Neuronal stem cell (in vitro differentiated cells): ENCODE measurements around the gene DBX1.
A peak's percentile ranks its signal among the peaks of the same experiment; 100 is the strongest.

Source experiments
- DNase-seq: peaks from one replicate; pipeline ENCODE4 v3.0.0-alpha.2; 2013; ENCODE audit warnings: low spot score
- H2AFZ ChIP-seq: one replicate; pipeline ENCODE4 v1.6.1; 2013; ENCODE audit warnings: mild to moderate bottlenecking, low read length, inconsistent platforms
- H2AK5ac ChIP-seq: 2 replicates; pipeline ENCODE4 v1.6.1; 2013; ENCODE audit warnings: low read depth, mild to moderate bottlenecking, inconsistent platforms, low read length, moderate library complexity, mixed read lengths
- H2BK120ac ChIP-seq: 2 replicates; pipeline ENCODE4 v1.6.1; 2013; ENCODE audit warnings: low read depth, mild to moderate bottlenecking, inconsistent platforms, low read length, moderate library complexity, mixed read lengths
- H2BK12ac ChIP-seq: one replicate; pipeline ENCODE4 v1.6.1; 2013; ENCODE audit warnings: low read length, inconsistent platforms
- H2BK15ac ChIP-seq: 2 replicates; pipeline ENCODE4 v1.6.1; 2013; ENCODE audit warnings: mild to moderate bottlenecking, low read length, inconsistent platforms, mixed read lengths
- H2BK5ac ChIP-seq: one replicate; pipeline ENCODE4 v1.6.1; 2013; ENCODE audit warnings: inconsistent platforms, mild to moderate bottlenecking, low read length, moderate library complexity
- H3K14ac ChIP-seq: one replicate; pipeline ENCODE4 v1.6.1; 2013; ENCODE audit warnings: low read length, inconsistent platforms
- H3K18ac ChIP-seq: 2 replicates; pipeline ENCODE4 v1.6.1; 2013; ENCODE audit warnings: low read length, inconsistent platforms
- H3K23ac ChIP-seq: 2 replicates; pipeline ENCODE4 v1.6.1; 2013; ENCODE audit warnings: low read depth, mild to moderate bottlenecking, mixed read lengths, low read length, inconsistent platforms; ENCODE audit not compliant: poor library complexity
- H3K27ac ChIP-seq: replicated peaks from 3 replicates; pipeline ENCODE4 v1.5.1; 2013; ENCODE audit warnings: low read length, inconsistent platforms
- H3K27me3 ChIP-seq, 3 experiments: 2 replicates each; pipeline ENCODE4 v1.6.1; 2013; ENCODE audit warnings: low read length in 3 of 3, mild to moderate bottlenecking in 2 of 3, inconsistent platforms in 1 of 3, low read depth in 1 of 3, mixed read lengths in 1 of 3, moderate library complexity in 1 of 3; ENCODE audit not compliant: control insufficient read depth in 3 of 3, insufficient read depth in 3 of 3
- H3K36me3 ChIP-seq, 2 donors: replicated peaks in 1 of 2; 2 replicates each; pipeline ENCODE4 v1.6.1; 2013; ENCODE audit warnings: low read length in 2 of 2; ENCODE audit not compliant: control insufficient read depth in 2 of 2, insufficient read depth in 2 of 2
- H3K4ac ChIP-seq: 2 replicates; pipeline ENCODE4 v1.6.1; 2013; ENCODE audit warnings: inconsistent platforms, mild to moderate bottlenecking, low read length, moderate library complexity
- H3K4me1 ChIP-seq, 2 donors: 1 replicate in 1 of 2; 2 replicates in 1 of 2; pipeline ENCODE4 v1.6.1; 2013; ENCODE audit warnings: low read length in 2 of 2, low read depth in 1 of 2; ENCODE audit not compliant: control insufficient read depth in 2 of 2, insufficient read depth in 1 of 2
- H3K4me2 ChIP-seq: one replicate; pipeline ENCODE4 v1.6.1; 2013; ENCODE audit warnings: mild to moderate bottlenecking, low read length, inconsistent platforms; ENCODE audit not compliant: insufficient read depth, poor library complexity, severe bottlenecking
- H3K4me3 ChIP-seq, 2 donors: 2 replicates each; pipeline ENCODE4 v1.5.1; 2013; ENCODE audit warnings: low read length in 2 of 2, mild to moderate bottlenecking in 2 of 2, inconsistent platforms in 1 of 2, moderate library complexity in 1 of 2
- H3K79me1 ChIP-seq: one replicate; pipeline ENCODE4 v1.6.1; 2013; ENCODE audit warnings: low read depth, mild to moderate bottlenecking, inconsistent platforms, low read length, moderate library complexity
- H3K9ac ChIP-seq: one replicate; pipeline ENCODE4 v1.6.1; 2013; ENCODE audit warnings: mild to moderate bottlenecking, low read depth, low read length, inconsistent platforms; ENCODE audit not compliant: poor library complexity
- H3K9me3 ChIP-seq, 2 donors: replicated peaks in 1 of 2; 2 replicates each; pipeline versions ENCODE3 to v1.6.1; 2013; ENCODE audit warnings: low read length in 2 of 2, mild to moderate bottlenecking in 2 of 2, inconsistent platforms in 1 of 2, low read depth in 1 of 2, mixed read lengths in 1 of 2, moderate library complexity in 1 of 2; ENCODE audit not compliant: control insufficient read depth in 2 of 2, insufficient read depth in 1 of 2
- H4K8ac ChIP-seq: one replicate; pipeline ENCODE4 v1.6.1; 2013; ENCODE audit warnings: low read depth, mild to moderate bottlenecking, inconsistent platforms, low read length, moderate library complexity
- H4K91ac ChIP-seq: one replicate; pipeline ENCODE4 v1.6.1; 2013; ENCODE audit warnings: low read length, low read depth, mild to moderate bottlenecking, inconsistent platforms; ENCODE audit not compliant: poor library complexity
- WGBS, 2 donors: extraction: QIAGEN DNeasy Blood & Tissue Kit; methylation state at CpG; one replicate each; pipeline ENCODE4 v1.1.7; 2013; ENCODE audit warnings: missing lambda C conversion rate in 2 of 2, mixed read lengths in 1 of 2; ENCODE audit not compliant: insufficient read length in 2 of 2, insufficient replicate concordance in 1 of 2; ENCODE audit errors: extremely low coverage in 2 of 2; 5-methylcytosine and 5-hydroxymethylcytosine counted together

Gene DBX1

GRCh38 chr11:20116825-20117224 is 43.5 kb downstream of the DBX1 start:
- H3K27me3 ChIP-seq = no peaks in the 10 kb centered on the region
- H3K18ac ChIP-seq = no peak overlapping the region
- H4K91ac ChIP-seq = no peak overlapping the region
- H2BK5ac ChIP-seq = no peak overlapping the region
- H3K9me3 ChIP-seq = no peaks in the 10 kb centered on the region
- no peak overlapping the region for H3K4me2 ChIP-seq
- H2BK12ac ChIP-seq = no peak overlapping the region
- DNase-seq = no peak
- H3K4me1 ChIP-seq = no peaks in the 10 kb centered on the region
- WGBS, 2 donors = no CpG with 5 or more reads among the region's 1 CpG
- H3K4me3 ChIP-seq = no peak overlapping the region
- peaks cover 10 to 84% of the 10 kb centered on the region in 2 donors for H3K36me3 ChIP-seq
- no peak overlapping the region for H2BK15ac ChIP-seq
- no peak overlapping the region for H2AK5ac ChIP-seq
- no peak overlapping the region for H2AFZ ChIP-seq
- no peak overlapping the region for H3K9ac ChIP-seq
- H3K14ac ChIP-seq = no peak overlapping the region
- no peak overlapping the region for H3K27ac ChIP-seq
- no peaks in the 10 kb centered on the region for H3K79me1 ChIP-seq
- no peak overlapping the region for H3K23ac ChIP-seq
- no peak overlapping the region for H3K4ac ChIP-seq
- H2BK120ac ChIP-seq = no peak overlapping the region
- no peak overlapping the region for H4K8ac ChIP-seq

- H3K4me3 ChIP-seq = peak overlapping the region in 1 of 2 donors; percentile 70
- no peak overlapping the region for H3K4ac ChIP-seq
- no peak overlapping the region for H2BK120ac ChIP-seq
- no peak for DNase-seq
- no peak overlapping the region for H2AFZ ChIP-seq
- no peak overlapping the region for H4K8ac ChIP-seq
- H3K27me3 ChIP-seq = no peaks in the 10 kb centered on the region
- H3K27ac ChIP-seq = no peak overlapping the region
- H3K36me3 ChIP-seq = peaks cover 10 to 86% of the 10 kb centered on the region in 2 donors
- no peak overlapping the region for H4K91ac ChIP-seq
- H3K4me1 ChIP-seq = no peaks in the 10 kb centered on the region
- no peak overlapping the region for H3K18ac ChIP-seq
- peak overlapping the region; percentile 47 for H3K9ac ChIP-seq
- H3K23ac ChIP-seq = no peak overlapping the region
- no peak overlapping the region for H2BK5ac ChIP-seq
- H3K4me2 ChIP-seq = no peak overlapping the region
- H2BK12ac ChIP-seq = no peak overlapping the region
- H3K79me1 ChIP-seq = no peaks in the 10 kb centered on the region
- peak overlapping the region; percentile 25 for H3K14ac ChIP-seq
- no peak overlapping the region for H2AK5ac ChIP-seq
- no peak overlapping the region for H2BK15ac ChIP-seq
- H3K9me3 ChIP-seq = no peaks in the 10 kb centered on the region
- no CpG with 5 or more reads among the region's 10 CpGs for WGBS, 2 donors
Measured at GRCh38 chr11:20114588-20114987, 45.7 kb downstream of the DBX1 start.

- WGBS, 2 donors = no CpG with 5 or more reads among the region's 5 CpGs
- H2BK15ac ChIP-seq = no peak overlapping the region
- H3K4ac ChIP-seq = no peak overlapping the region
- H4K91ac ChIP-seq = no peak overlapping the region
- H3K9ac ChIP-seq = no peak overlapping the region
- H3K4me2 ChIP-seq = no peak overlapping the region
- H3K4me3 ChIP-seq = no peak overlapping the region
- H3K36me3 ChIP-seq = peaks cover 7 to 86% of the 10 kb centered on the region in 2 donors
- H3K27me3 ChIP-seq = no peaks in the 10 kb centered on the region
- H3K14ac ChIP-seq = no peak overlapping the region
- no peak overlapping the region for H3K23ac ChIP-seq
- H3K27ac ChIP-seq = no peak overlapping the region
- H3K18ac ChIP-seq = no peak overlapping the region
- H3K9me3 ChIP-seq = no peaks in the 10 kb centered on the region
- no peak overlapping the region for H2AFZ ChIP-seq
- H2BK12ac ChIP-seq = no peak overlapping the region
- H2AK5ac ChIP-seq = no peak overlapping the region
- H2BK5ac ChIP-seq = no peak overlapping the region
- no peak for DNase-seq
- no peaks in the 10 kb centered on the region for H3K79me1 ChIP-seq
- H2BK120ac ChIP-seq = no peak overlapping the region
- no peaks in the 10 kb centered on the region for H3K4me1 ChIP-seq
- no peak overlapping the region for H4K8ac ChIP-seq
Measured at GRCh38 chr11:20113149-20113438, 47.2 kb downstream of the DBX1 start.

GRCh38 chr11:20112291-20113148 is 47.8 kb downstream of the DBX1 start:
- H3K4me2 ChIP-seq = no peak overlapping the region
- H2BK120ac ChIP-seq = no peak overlapping the region
- no peak overlapping the region for H3K14ac ChIP-seq
- H2AK5ac ChIP-seq = no peak overlapping the region
- no peak overlapping the region for H3K27ac ChIP-seq
- H3K9me3 ChIP-seq = no peaks in the 10 kb centered on the region
- no peaks in the 10 kb centered on the region for H3K4me1 ChIP-seq
- H4K91ac ChIP-seq = no peak overlapping the region
- H3K9ac ChIP-seq = no peak overlapping the region
- H2BK5ac ChIP-seq = no peak overlapping the region
- H2BK15ac ChIP-seq = no peak overlapping the region
- no peak overlapping the region for H3K18ac ChIP-seq
- no peak overlapping the region for H4K8ac ChIP-seq
- no peak for DNase-seq
- H3K79me1 ChIP-seq = no peaks in the 10 kb centered on the region
- H2AFZ ChIP-seq = no peak overlapping the region
- H3K23ac ChIP-seq = no peak overlapping the region
- no peak overlapping the region for H2BK12ac ChIP-seq
- no peak overlapping the region for H3K4me3 ChIP-seq
- no peaks in the 10 kb centered on the region for H3K27me3 ChIP-seq
- H3K36me3 ChIP-seq = peaks cover 5 to 86% of the 10 kb centered on the region in 2 donors
- H3K4ac ChIP-seq = no peak overlapping the region
- no CpG with 5 or more reads among the region's 15 CpGs for WGBS, 2 donors
